GM12878 (cell line): ENCODE results near the gene APOA5. TPM values are rescaled to one million over a fixed set of nuclear protein-coding genes. Genes with fewer than 3 reads are reported as not detected.
A peak's percentile ranks its signal among the peaks of the same experiment; 100 is the strongest.

Experiments used
- ATAC-seq: fragments of 200-7000 bp; cut with Tn5 transposase; 3 replicates; pipeline ENCODE4 v1.9.1; 2020; ENCODE audit warnings: mild to moderate bottlenecking, moderate library complexity
- BruUV-seq: library from RNA; stranded (reverse); fragments of 400-500 nt; replicated peaks from 2 replicates; lab custom pipeline; 2021; lab: Mats Ljungman, UMichigan
- CTCF ChIA-PET: fragments of 300-600 bp; sonication (Branson Sonifier 250); formaldehyde crosslinking; extraction: SDS; loops from one replicate; lab custom pipeline; 2021; ENCODE audit warnings: inconsistent platforms; lab: Yijun Ruan, JAX
- POLR2A ChIA-PET: fragments of 350-600 bp; formaldehyde crosslinking; extraction: SDS; loops from one replicate; lab custom pipeline; 2021; ENCODE audit warnings: inconsistent platforms; lab: Charles Lee
- RAD21 ChIA-PET: fragments of 300-600 bp; sonication (Branson Sonifier 250); formaldehyde crosslinking; loops from one replicate; lab custom pipeline; 2023; ENCODE audit warnings: antibody characterized with exemption; ENCODE audit not compliant: unreplicated experiment; lab: Charles Lee
- SMC1A ChIA-PET: fragments of 300-600 bp; sonication (Branson Sonifier 250); formaldehyde crosslinking; loops from one replicate; lab custom pipeline; 2023; ENCODE audit not compliant: unreplicated experiment, uncharacterized antibody; lab: Charles Lee
- DNase-seq: peaks from one replicate; pipeline ENCODE4 v3.0.0-alpha.2; 2011; ENCODE audit warnings: low read depth, low spot score
- FAIRE-seq: peaks from 3 replicates; lab custom pipeline; 2011; peaks lifted over from hg19 to GRCh38; lab: Jason Lieb, UNC
- H2AFZ ChIP-seq: 2 replicates; pipeline ENCODE4 v1.6.0; 2011; ENCODE audit warnings: low read depth, low read length, control low read depth; ENCODE audit not compliant: control insufficient read depth
- H3K27ac ChIP-seq: 2 replicates; pipeline ENCODE4 v1.5.1; 2011; ENCODE audit warnings: control low read depth; ENCODE audit not compliant: control insufficient read depth, insufficient read depth
- H3K27me3 ChIP-seq, 2 experiments: replicated peaks in 1 of 2; 2 replicates each; pipeline versions ENCODE4 v1.6.0 to v1.6.1; 2011; ENCODE audit warnings: low read length in 1 of 2; ENCODE audit not compliant: control insufficient read depth in 2 of 2, insufficient read depth in 2 of 2
- H3K36me3 ChIP-seq, 2 experiments: 2 replicates each; pipeline ENCODE4 v1.5.1; 2011; ENCODE audit warnings: low read length in 1 of 2; ENCODE audit not compliant: control insufficient read depth in 2 of 2, insufficient read depth in 2 of 2
- H3K4me1 ChIP-seq: 2 replicates; pipeline ENCODE4 v1.6.1; 2011; ENCODE audit warnings: mild to moderate bottlenecking, low read length, moderate library complexity, mixed read lengths; ENCODE audit not compliant: control insufficient read depth, insufficient read depth
- H3K4me2 ChIP-seq: 2 replicates; pipeline ENCODE4 v1.6.0; 2011; ENCODE audit warnings: control low read depth; ENCODE audit not compliant: control insufficient read depth, insufficient read depth
- H3K4me3 ChIP-seq: fragments of 200-600 bp; sonication (generic); 2 replicates; pipeline ENCODE4 v1.5.1; 2016
- H3K79me2 ChIP-seq: 2 replicates; pipeline ENCODE4 v1.6.0; 2011; ENCODE audit warnings: low read length; ENCODE audit not compliant: control insufficient read depth, insufficient read depth
- H3K9ac ChIP-seq: 2 replicates; pipeline ENCODE4 v1.8.0; 2011; ENCODE audit warnings: low read length, control low read depth, mixed read lengths; ENCODE audit not compliant: control insufficient read depth, insufficient read depth
- H3K9me3 ChIP-seq: replicated peaks from 3 replicates; pipeline ENCODE4 v1.5.1; 2011; ENCODE audit warnings: mild to moderate bottlenecking, low read length; ENCODE audit not compliant: control insufficient read depth, insufficient read depth
- H4K20me1 ChIP-seq: 2 replicates; pipeline ENCODE4 v1.6.0; 2011; ENCODE audit not compliant: control insufficient read depth, insufficient read depth
- CBX3 ChIP-seq: fragments of 200-600 bp; sonication (generic); IDR thresholded peaks from 2 replicates; pipeline ENCODE4 v1.6.1; 2016; ENCODE audit warnings: low read depth, borderline replicate concordance
- CHD1 ChIP-seq: IDR thresholded peaks from 2 replicates; pipeline ENCODE4 v1.6.1; 2012; ENCODE audit warnings: low read depth, low read length, improper control_type of control experiment
- MYC ChIP-seq: IDR thresholded peaks from 2 replicates; pipeline ENCODE4 v1.6.1; 2011; ENCODE audit warnings: mild to moderate bottlenecking, low read length, moderate library complexity, inconsistent platforms; ENCODE audit not compliant: insufficient read depth, insufficient replicate concordance, insufficient read length, severe bottlenecking
- NKRF ChIP-seq: fragments of 450-650 bp; conservative IDR thresholded peaks from 2 replicates; pipeline ENCODE4 v1.6.1; 2017; ENCODE audit warnings: mild to moderate bottlenecking, moderate library complexity
- NRF1 ChIP-seq: conservative IDR thresholded peaks from 2 replicates; pipeline ENCODE4 v1.6.1; 2011; ENCODE audit warnings: mild to moderate bottlenecking, low read depth, low read length, improper control_type of control experiment
- POLR2AphosphoS2 ChIP-seq: IDR thresholded peaks from 2 replicates; pipeline ENCODE4 v1.6.1; 2011; ENCODE audit warnings: low read depth, mild to moderate bottlenecking, low read length, improper control_type of control experiment, moderate library complexity
- RB1 ChIP-seq: fragments of 450-650 bp; formaldehyde crosslinking; IDR thresholded peaks from 2 replicates; pipeline ENCODE4 v1.6.1; 2017; ENCODE audit warnings: mild to moderate bottlenecking, borderline replicate concordance
- RELA ChIP-seq: fragments of 450-650 bp; IDR thresholded peaks from 2 replicates; pipeline ENCODE4 v1.8.0; 2014; ENCODE audit warnings: borderline replicate concordance; ENCODE audit not compliant: partially characterized antibody
- RELB ChIP-seq: fragments of 450-650 bp; IDR thresholded peaks from 2 replicates; pipeline ENCODE4 v1.6.1; 2017; ENCODE audit warnings: low read depth, mild to moderate bottlenecking, moderate library complexity
- SMARCA5 ChIP-seq: fragments of 450-650 bp; IDR thresholded peaks from 2 replicates; pipeline ENCODE4 v1.6.1; 2017; ENCODE audit warnings: mild to moderate bottlenecking
- SREBF1 ChIP-seq: IDR thresholded peaks from 2 replicates; pipeline ENCODE4 v1.6.1; 2012; ENCODE audit warnings: mild to moderate bottlenecking, low read length
- SUPT20H ChIP-seq: IDR thresholded peaks from 2 replicates; pipeline ENCODE4 v1.6.1; 2011; ENCODE audit warnings: low read depth, mild to moderate bottlenecking, low read length, moderate library complexity, borderline replicate concordance; ENCODE audit not compliant: control insufficient read depth
- TAF1 ChIP-seq: IDR thresholded peaks from 2 replicates; pipeline ENCODE4 v1.6.1; 2011; ENCODE audit warnings: mild to moderate bottlenecking, low read depth, low read length, borderline replicate concordance
- TBL1XR1 ChIP-seq: IDR thresholded peaks from 2 replicates; pipeline ENCODE4 v1.6.1; 2012; ENCODE audit warnings: low read depth, low read length, improper control_type of control experiment
- ZNF217 ChIP-seq: fragments of 450-650 bp; IDR thresholded peaks from 2 replicates; pipeline ENCODE4 v1.6.1; 2017; ENCODE audit warnings: antibody characterized with exemption, mild to moderate bottlenecking
- ZNF24 ChIP-seq: fragments of 450-650 bp; IDR thresholded peaks from 2 replicates; pipeline ENCODE4 v1.6.1; 2017; ENCODE audit warnings: antibody characterized with exemption, mild to moderate bottlenecking
- WGBS: methylation state at CpG from one replicate; pipeline ENCODE4 v1.1.6; 2016; ENCODE audit warnings: low lambda C conversion rate; ENCODE audit not compliant: insufficient replicate concordance, insufficient coverage; ENCODE audit errors: missing lambda C conversion rate; 5-methylcytosine and 5-hydroxymethylcytosine counted together
- in situ Hi-C: fragments of 300-500 bp; cut with MboI; formaldehyde crosslinking; loops from 9 replicates; pipeline ENCODE4 v1.14.3; 2018; ENCODE audit warnings: mixed read lengths
- intact Hi-C: fragments of 100-400 bp; cut with micrococcal nuclease; formaldehyde crosslinking; loops from one replicate; pipeline ENCODE4 v1.14.2; 2022; ENCODE audit not compliant: unreplicated experiment
- polyA plus RNA-seq, 11 experiments: library from polyadenylated mRNA; depleted of rRNA in 4 of 11; unstranded in 6 of 11; stranded (reverse) in 5 of 11; fragments of >200 nt; fragmentation: Nextera tagmentation in 4 of 11; fragmentation: Illumina TruSeq in 1 of 11; extraction: Ambion mirVana in 4 of 11; extraction: Trizol in 1 of 11; gene quantifications; 1 replicate in 1 of 11; 2 replicates in 10 of 11; pipeline versions ENCODE4 v1.2.1 to v1.2.3, GENCODE V29; 2011 to 2016; ENCODE audit warnings: inconsistent platforms in 2 of 11, missing spikeins in 2 of 11, low read depth in 1 of 11
- total RNA-seq, 4 experiments: library from RNA; depleted of rRNA in 3 of 4; stranded (reverse); fragments of >200 nt in 3 of 4; fragmentation: Illumina TruSeq in 1 of 4; extraction: Trizol in 1 of 4; gene quantifications; 2 replicates each; pipeline versions ENCODE4 v1.2.1 to v1.2.3, GENCODE V29; 2013 to 2021

The APOA5 gene
- total and polyA plus RNA-seq, 10 of the 15 experiments (the other 5 are each of a cell fraction or from before 2014, with no cell fraction given), result 0.15 TPM; not detected in 9

GRCh38 chr11:116835791-116836631 lies 44.3 kb upstream of the APOA5 start:
- in situ Hi-C loops (no loop called here), intact Hi-C loops (loop anchor here (1.0 to 5.0 kb wide), 4 partner anchors 45 to 391 kb away; partner anchors contain the start of gene APOA5)
- H3K4me2 ChIP-seq, result peak overlapping the region; percentile 17
- no peaks in the 10 kb centered on the region for H3K79me2 ChIP-seq
- no peaks in the 10 kb centered on the region for H3K36me3 ChIP-seq
- FAIRE-seq, result peak; percentile 76
- ChIA-PET SMC1A (interaction anchor here (0.6 to 2.8 kb wide), 23 partner anchors 12 to 395 kb away, joined by 3 to 42 read pairs (median 4); partner anchors contain the start of genes APOA5 and ZPR1), RAD21 (interaction anchor here (0.6 to 2.7 kb wide), 24 partner anchors 15 to 335 kb away, joined by 3 to 56 read pairs (median 4); partner anchors contain the start of genes APOA5, PAFAH1B2 and ZPR1), CTCF (interaction anchor here (0.6 to 7.3 kb wide), 50 partner anchors 9 to 487 kb away, joined by 3 to 183 read pairs (median 4); partner anchors contain the start of genes APOA4, APOA5, BUD13 and PAFAH1B2), POLR2A (interaction anchor here (0.8 to 3.0 kb wide), 9 partner anchors 15 to 396 kb away, joined by 3 to 10 read pairs (median 4); partner anchors contain the start of genes APOA5 and PCSK7)
- peak overlapping the region; percentile 88 for H2AFZ ChIP-seq
- ATAC-seq, result peak; percentile 94
- DNase-seq, result peak; percentile 57
- peak overlapping the region; percentile 65 for H3K9ac ChIP-seq
- H3K4me1 ChIP-seq, result peaks cover 8% of the 10 kb centered on the region; the same call in 1 of the 2 replicates
- peak overlapping the region; percentile 52; the same call in 1 of the 2 replicates for H3K4me3 ChIP-seq
- H3K9me3 ChIP-seq, result no peaks in the 10 kb centered on the region
- peak overlapping the region; percentile 20; the same call in 1 of the 2 replicates for H3K27ac ChIP-seq
- BruUV-seq, result no TSS peak
- 12% methylated on average over 57 of the region's 57 CpGs for WGBS
- H3K27me3 ChIP-seq, result no peaks in the 10 kb centered on the region
- H4K20me1 ChIP-seq, result no peaks in the 10 kb centered on the region
- TF ChIP-seq TAF1 (peak; percentile 45; the same call in 1 of the 2 replicates), TBL1XR1 (no peak), SUPT20H (no peak), MYC (no peak), NKRF (no peak), NRF1 (peak; percentile 52), ZNF217 (no peak), SREBF1 (no peak), POLR2AphosphoS2 (no peak), RELB (no peak), SMARCA5 (no peak; the same call in 1 of the 2 replicates), CHD1 (no peak), ZNF24 (no peak), CBX3 (no peak), RELA (peak; percentile 15), RB1 (peak; percentile 81; the same call in 1 of the 2 replicates)
